SK-N-SH (cell line): Measurements from ENCODE around the gene EPGN.

Experiments
- CTCF ChIP-seq: fragments of 200-600 bp; sonication (generic); IDR thresholded peaks from 2 replicates; pipeline ENCODE4 v1.6.1; 2017; ENCODE audit warnings: antibody characterized with exemption, mild to moderate bottlenecking, moderate library complexity
- GABPA ChIP-seq: IDR thresholded peaks from 2 replicates; pipeline ENCODE4 v1.4.0; 2012; ENCODE audit warnings: low read depth, mild to moderate bottlenecking
- JUND ChIP-seq: IDR thresholded peaks from 2 replicates; pipeline ENCODE4 v1.4.0; 2012
- RAD21 ChIP-seq: IDR thresholded peaks from 2 replicates; pipeline ENCODE4 v1.6.1; 2012; ENCODE audit warnings: mild to moderate bottlenecking, low read length
- SMC3 ChIP-seq: IDR thresholded peaks from 2 replicates; pipeline ENCODE4 v1.6.1; 2012; ENCODE audit warnings: low read depth, low read length, improper control_type of control experiment

GRCh38 chr4:74325886-74326285, 17.6 kb downstream of the EPGN start:
- TF ChIP-seq GABPA, result no peak
- no peak for TF ChIP-seq SMC3
- no peak for TF ChIP-seq CTCF
- no peak for TF ChIP-seq JUND
- no peak for TF ChIP-seq RAD21
